HepG2 (cell line): ENCODE results near the gene SIX4. TPM values are rescaled to one million over a fixed set of nuclear protein-coding genes. Genes with fewer than 3 reads are reported as not detected.

Experiments
- BORCS8-MEF2B ChIP-seq: sonication (generic); formaldehyde crosslinking; IDR thresholded peaks from 2 replicates; pipeline ENCODE4 v1.8.0; 2022; ENCODE audit warnings: mild to moderate bottlenecking, missing genetic modification reagents
- EZH2 ChIP-seq: conservative IDR thresholded peaks from 2 replicates; pipeline ENCODE4 v1.6.1; 2012; ENCODE audit warnings: mild to moderate bottlenecking, low read depth, low read length, moderate library complexity
- GABPB1 ChIP-seq: IDR thresholded peaks from 2 replicates; pipeline ENCODE4 v1.6.1; 2016; ENCODE audit warnings: mild to moderate bottlenecking, missing genetic modification reagents, moderate library complexity, missing compliant biosample characterization
- HHEX ChIP-seq: IDR thresholded peaks from 2 replicates; pipeline ENCODE4 v1.6.1; 2016; ENCODE audit warnings: control low read depth
- JUND ChIP-seq: sonication (generic); formaldehyde crosslinking; IDR thresholded peaks from 2 replicates; pipeline ENCODE4 v1.8.0; 2022; ENCODE audit warnings: mild to moderate bottlenecking, missing genetic modification reagents
- NFATC3 ChIP-seq: sonication (generic); formaldehyde crosslinking; IDR thresholded peaks from 2 replicates; pipeline ENCODE4 v1.5.1; 2020; ENCODE audit warnings: mild to moderate bottlenecking, missing genetic modification reagents
- RARA ChIP-seq: IDR thresholded peaks from 2 replicates; pipeline ENCODE4 v1.6.1; 2016; ENCODE audit warnings: missing genetic modification reagents, missing compliant biosample characterization
- TBX2 ChIP-seq: sonication (generic); formaldehyde crosslinking; IDR thresholded peaks from 2 replicates; pipeline ENCODE4 v1.5.0; 2020; ENCODE audit warnings: missing genetic modification reagents, mild to moderate bottlenecking, borderline replicate concordance
- ZFP82 ChIP-seq: sonication (generic); formaldehyde crosslinking; IDR thresholded peaks from 2 replicates; pipeline ENCODE4 v1.5.1; 2020; ENCODE audit warnings: mild to moderate bottlenecking, missing genetic modification reagents, borderline replicate concordance
- ZNF383 ChIP-seq: sonication (generic); formaldehyde crosslinking; IDR thresholded peaks from 2 replicates; pipeline ENCODE4 v1.4.0; 2020; ENCODE audit warnings: missing genetic modification reagents, mild to moderate bottlenecking, borderline replicate concordance
- polyA plus RNA-seq, 8 experiments: library from polyadenylated mRNA; depleted of rRNA in 3 of 8; stranded (reverse) in 7 of 8; unstranded in 1 of 8; fragments of >200 nt; fragmentation: Illumina TruSeq in 4 of 8; extraction: Trizol in 4 of 8; gene quantifications; 2 replicates each; pipeline versions ENCODE4 v1.2.1 to v1.2.3, GENCODE V29; 2011 to 2016; ENCODE audit warnings: low read depth in 4 of 8, missing spikeins in 1 of 8, mixed read lengths in 1 of 8; ENCODE audit not compliant: insufficient read depth in 1 of 8
- total RNA-seq, 5 experiments: library from RNA; depleted of rRNA; stranded (reverse); fragments of >200 nt; fragmentation: Illumina TruSeq; extraction: Trizol; gene quantifications; 2 replicates each; pipeline ENCODE4 v1.2.3, GENCODE V29; 2016; ENCODE audit warnings: low read depth in 1 of 5
- TF ChIP-seq, protein P1 (sequence below): sonication (generic); formaldehyde crosslinking; IDR thresholded peaks from 2 replicates; pipeline ENCODE4 v1.9.0; 2021; ENCODE audit warnings: mild to moderate bottlenecking, missing genetic modification reagents
- TF ChIP-seq, protein P2 (sequence below): sonication (generic); formaldehyde crosslinking; IDR thresholded peaks from 2 replicates; pipeline ENCODE4 v1.4.0; 2020; ENCODE audit warnings: low read depth, mild to moderate bottlenecking, missing genetic modification reagents
- TF ChIP-seq, protein P3 (sequence below): sonication (generic); formaldehyde crosslinking; IDR thresholded peaks from 2 replicates; pipeline ENCODE4 v1.4.0; 2020; ENCODE audit warnings: missing genetic modification reagents

Gene SIX4
- total and polyA plus RNA-seq, 2 of the 13 experiments (the other 11 are each of a cell fraction or from before 2014, with no cell fraction given): 5.0 to 6.0 TPM

DNA sequence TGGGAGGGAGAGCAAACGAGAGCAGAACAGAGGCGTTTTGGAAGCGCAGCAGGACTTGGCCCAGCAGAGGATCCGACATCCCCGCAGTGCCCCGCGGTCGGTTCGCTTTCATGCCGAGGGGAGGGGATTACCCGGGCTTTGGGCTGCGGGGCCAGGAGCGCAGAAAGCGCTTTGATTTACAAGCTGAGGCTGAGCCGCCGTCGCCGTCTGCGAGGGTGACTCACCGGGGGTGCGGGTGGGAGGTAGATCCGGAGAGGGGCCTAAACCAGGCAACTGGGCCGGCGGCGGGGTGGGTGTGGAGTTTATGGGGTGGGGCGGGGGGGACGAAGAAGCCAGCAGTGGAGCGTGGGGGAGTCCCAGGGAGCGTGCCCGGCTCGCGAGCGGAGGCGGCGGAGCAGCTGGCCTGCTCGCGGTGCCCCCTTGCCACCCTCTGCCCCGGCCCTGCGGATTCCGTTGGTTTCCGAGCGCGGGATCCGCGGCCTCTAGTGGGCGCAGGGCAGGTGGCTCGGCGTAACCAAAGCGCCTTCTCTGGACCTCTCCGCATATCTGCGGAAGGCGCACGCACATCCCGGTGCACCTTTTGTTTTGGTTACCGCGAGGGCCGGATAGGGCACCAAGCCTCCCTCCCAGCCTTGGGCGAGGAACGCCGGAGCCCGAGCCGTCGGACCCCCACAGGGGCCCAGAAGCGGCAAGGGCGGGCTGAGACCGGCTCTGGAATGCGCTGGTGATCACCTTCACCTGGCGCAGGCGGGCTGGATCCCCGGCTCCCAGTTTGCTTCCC lies 2.6 kb downstream of the SIX4 start (continued):
- TF ChIP-seq, protein P1, sequence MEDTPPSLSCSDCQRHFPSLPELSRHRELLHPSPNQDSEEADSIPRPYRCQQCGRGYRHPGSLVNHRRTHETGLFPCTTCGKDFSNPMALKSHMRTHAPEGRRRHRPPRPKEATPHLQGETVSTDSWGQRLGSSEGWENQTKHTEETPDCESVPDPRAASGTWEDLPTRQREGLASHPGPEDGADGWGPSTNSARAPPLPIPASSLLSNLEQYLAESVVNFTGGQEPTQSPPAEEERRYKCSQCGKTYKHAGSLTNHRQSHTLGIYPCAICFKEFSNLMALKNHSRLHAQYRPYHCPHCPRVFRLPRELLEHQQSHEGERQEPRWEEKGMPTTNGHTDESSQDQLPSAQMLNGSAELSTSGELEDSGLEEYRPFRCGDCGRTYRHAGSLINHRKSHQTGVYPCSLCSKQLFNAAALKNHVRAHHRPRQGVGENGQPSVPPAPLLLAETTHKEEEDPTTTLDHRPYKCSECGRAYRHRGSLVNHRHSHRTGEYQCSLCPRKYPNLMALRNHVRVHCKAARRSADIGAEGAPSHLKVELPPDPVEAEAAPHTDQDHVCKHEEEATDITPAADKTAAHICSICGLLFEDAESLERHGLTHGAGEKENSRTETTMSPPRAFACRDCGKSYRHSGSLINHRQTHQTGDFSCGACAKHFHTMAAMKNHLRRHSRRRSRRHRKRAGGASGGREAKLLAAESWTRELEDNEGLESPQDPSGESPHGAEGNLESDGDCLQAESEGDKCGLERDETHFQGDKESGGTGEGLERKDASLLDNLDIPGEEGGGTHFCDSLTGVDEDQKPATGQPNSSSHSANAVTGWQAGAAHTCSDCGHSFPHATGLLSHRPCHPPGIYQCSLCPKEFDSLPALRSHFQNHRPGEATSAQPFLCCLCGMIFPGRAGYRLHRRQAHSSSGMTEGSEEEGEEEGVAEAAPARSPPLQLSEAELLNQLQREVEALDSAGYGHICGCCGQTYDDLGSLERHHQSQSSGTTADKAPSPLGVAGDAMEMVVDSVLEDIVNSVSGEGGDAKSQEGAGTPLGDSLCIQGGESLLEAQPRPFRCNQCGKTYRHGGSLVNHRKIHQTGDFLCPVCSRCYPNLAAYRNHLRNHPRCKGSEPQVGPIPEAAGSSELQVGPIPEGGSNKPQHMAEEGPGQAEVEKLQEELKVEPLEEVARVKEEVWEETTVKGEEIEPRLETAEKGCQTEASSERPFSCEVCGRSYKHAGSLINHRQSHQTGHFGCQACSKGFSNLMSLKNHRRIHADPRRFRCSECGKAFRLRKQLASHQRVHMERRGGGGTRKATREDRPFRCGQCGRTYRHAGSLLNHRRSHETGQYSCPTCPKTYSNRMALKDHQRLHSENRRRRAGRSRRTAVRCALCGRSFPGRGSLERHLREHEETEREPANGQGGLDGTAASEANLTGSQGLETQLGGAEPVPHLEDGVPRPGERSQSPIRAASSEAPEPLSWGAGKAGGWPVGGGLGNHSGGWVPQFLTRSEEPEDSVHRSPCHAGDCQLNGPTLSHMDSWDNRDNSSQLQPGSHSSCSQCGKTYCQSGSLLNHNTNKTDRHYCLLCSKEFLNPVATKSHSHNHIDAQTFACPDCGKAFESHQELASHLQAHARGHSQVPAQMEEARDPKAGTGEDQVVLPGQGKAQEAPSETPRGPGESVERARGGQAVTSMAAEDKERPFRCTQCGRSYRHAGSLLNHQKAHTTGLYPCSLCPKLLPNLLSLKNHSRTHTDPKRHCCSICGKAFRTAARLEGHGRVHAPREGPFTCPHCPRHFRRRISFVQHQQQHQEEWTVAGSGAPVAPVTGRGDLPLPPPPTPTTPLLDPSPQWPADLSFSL: no peak
- TF ChIP-seq HHEX (CRISPR knock-in tag) (no peak), JUND (CRISPR knock-in tag) (peak; percentile 71; the same call in 1 of the 2 replicates), RARA (CRISPR knock-in tag) (peak; percentile 37; the same call in 1 of the 2 replicates), EZH2 (no peak), ZNF383 (CRISPR knock-in tag) (0 out of 2 replicates have a peak, but pooled peaks have one; percentile 29), GABPB1 (CRISPR knock-in tag) (peak; percentile 69; the same call in 1 of the 2 replicates), ZFP82 (CRISPR knock-in tag) (peak; percentile 87; the same call in 1 of the 2 replicates), NFATC3 (CRISPR knock-in tag) (no peak), BORCS8-MEF2B (CRISPR knock-in tag) (no peak), TBX2 (CRISPR knock-in tag) (peak; percentile 7)
- TF ChIP-seq, protein P2, sequence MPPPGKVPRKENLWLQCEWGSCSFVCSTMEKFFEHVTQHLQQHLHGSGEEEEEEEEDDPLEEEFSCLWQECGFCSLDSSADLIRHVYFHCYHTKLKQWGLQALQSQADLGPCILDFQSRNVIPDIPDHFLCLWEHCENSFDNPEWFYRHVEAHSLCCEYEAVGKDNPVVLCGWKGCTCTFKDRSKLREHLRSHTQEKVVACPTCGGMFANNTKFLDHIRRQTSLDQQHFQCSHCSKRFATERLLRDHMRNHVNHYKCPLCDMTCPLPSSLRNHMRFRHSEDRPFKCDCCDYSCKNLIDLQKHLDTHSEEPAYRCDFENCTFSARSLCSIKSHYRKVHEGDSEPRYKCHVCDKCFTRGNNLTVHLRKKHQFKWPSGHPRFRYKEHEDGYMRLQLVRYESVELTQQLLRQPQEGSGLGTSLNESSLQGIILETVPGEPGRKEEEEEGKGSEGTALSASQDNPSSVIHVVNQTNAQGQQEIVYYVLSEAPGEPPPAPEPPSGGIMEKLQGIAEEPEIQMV (CRISPR knock-in tag): no peak
- TF ChIP-seq, protein P3, sequence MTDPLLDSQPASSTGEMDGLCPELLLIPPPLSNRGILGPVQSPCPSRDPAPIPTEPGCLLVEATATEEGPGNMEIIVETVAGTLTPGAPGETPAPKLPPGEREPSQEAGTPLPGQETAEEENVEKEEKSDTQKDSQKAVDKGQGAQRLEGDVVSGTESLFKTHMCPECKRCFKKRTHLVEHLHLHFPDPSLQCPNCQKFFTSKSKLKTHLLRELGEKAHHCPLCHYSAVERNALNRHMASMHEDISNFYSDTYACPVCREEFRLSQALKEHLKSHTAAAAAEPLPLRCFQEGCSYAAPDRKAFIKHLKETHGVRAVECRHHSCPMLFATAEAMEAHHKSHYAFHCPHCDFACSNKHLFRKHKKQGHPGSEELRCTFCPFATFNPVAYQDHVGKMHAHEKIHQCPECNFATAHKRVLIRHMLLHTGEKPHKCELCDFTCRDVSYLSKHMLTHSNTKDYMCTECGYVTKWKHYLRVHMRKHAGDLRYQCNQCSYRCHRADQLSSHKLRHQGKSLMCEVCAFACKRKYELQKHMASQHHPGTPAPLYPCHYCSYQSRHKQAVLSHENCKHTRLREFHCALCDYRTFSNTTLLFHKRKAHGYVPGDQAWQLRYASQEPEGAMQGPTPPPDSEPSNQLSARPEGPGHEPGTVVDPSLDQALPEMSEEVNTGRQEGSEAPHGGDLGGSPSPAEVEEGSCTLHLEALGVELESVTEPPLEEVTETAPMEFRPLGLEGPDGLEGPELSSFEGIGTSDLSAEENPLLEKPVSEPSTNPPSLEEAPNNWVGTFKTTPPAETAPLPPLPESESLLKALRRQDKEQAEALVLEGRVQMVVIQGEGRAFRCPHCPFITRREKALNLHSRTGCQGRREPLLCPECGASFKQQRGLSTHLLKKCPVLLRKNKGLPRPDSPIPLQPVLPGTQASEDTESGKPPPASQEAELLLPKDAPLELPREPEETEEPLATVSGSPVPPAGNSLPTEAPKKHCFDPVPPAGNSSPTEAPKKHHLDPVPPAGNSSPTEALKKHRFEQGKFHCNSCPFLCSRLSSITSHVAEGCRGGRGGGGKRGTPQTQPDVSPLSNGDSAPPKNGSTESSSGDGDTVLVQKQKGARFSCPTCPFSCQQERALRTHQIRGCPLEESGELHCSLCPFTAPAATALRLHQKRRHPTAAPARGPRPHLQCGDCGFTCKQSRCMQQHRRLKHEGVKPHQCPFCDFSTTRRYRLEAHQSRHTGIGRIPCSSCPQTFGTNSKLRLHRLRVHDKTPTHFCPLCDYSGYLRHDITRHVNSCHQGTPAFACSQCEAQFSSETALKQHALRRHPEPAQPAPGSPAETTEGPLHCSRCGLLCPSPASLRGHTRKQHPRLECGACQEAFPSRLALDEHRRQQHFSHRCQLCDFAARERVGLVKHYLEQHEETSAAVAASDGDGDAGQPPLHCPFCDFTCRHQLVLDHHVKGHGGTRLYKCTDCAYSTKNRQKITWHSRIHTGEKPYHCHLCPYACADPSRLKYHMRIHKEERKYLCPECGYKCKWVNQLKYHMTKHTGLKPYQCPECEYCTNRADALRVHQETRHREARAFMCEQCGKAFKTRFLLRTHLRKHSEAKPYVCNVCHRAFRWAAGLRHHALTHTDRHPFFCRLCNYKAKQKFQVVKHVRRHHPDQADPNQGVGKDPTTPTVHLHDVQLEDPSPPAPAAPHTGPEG: 0 out of 2 replicates have a peak, but pooled peaks have one; percentile 31
